ENCODE data around the gene CTBP2.

Gene CTBP2

DNA sequence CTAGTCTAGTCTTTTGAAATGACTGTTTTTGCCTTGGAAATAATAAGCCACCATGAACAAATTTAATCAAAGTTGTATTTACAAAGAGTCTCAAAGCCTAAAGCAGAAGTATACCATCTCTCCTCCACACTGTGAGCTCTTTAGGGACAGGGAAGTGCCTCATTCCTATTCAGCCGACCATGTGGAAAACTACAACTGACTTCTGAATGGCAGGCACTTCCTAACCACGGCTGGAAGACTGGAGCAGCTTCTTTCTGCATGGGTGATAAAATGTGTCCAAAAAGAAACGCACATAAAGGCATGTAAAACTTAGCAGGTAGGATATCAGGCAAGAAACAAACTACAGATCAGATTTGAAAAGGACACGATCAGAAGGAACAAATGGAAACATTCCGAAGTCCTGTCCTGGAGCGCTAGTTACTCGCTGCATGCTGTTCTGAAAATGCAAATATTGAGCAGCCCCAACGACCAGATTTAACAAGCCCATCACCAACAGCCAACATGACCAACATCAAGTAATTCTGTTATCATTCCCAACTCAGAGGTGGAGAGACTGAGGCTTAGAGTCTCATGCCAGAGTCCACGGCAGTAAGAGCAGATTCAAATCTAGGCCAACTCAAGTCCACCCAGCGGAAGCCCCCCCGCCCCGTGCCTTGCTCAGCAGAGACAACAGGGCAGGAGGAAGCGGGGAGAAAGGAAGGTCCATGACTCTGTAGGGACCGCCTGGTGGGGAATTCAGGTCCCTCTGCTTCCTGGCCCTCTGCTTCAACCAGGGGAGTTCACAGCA is 26.5 kb downstream of the CTBP2 start:
- H3K4me1 ChIP-seq (ENCODE audit: low read length) = no peaks in the 10 kb centered on the region
- no peaks in the 10 kb centered on the region for H3K9me2 ChIP-seq (replicated peaks; ENCODE audit: insufficient read depth, low read length)
- H3K27ac ChIP-seq (ENCODE audit: low read length) = no peak overlapping the region
- no peaks in the 10 kb centered on the region for H4K20me1 ChIP-seq (ENCODE audit: insufficient read depth, low read length)
- peaks cover 84% of the 10 kb centered on the region for H3K27me3 ChIP-seq (replicated peaks; ENCODE audit: insufficient read depth, low read length)
- no peaks in the 10 kb centered on the region for H3K79me2 ChIP-seq (ENCODE audit: low read length)
- no peak for DNase-seq
- H3F3A ChIP-seq (ENCODE audit: insufficient read depth, low read length) = no peaks in the 10 kb centered on the region
- no peak overlapping the region for H3K4me2 ChIP-seq (ENCODE audit: low read depth, low read length)
- TF ChIP-seq, protein P1, sequence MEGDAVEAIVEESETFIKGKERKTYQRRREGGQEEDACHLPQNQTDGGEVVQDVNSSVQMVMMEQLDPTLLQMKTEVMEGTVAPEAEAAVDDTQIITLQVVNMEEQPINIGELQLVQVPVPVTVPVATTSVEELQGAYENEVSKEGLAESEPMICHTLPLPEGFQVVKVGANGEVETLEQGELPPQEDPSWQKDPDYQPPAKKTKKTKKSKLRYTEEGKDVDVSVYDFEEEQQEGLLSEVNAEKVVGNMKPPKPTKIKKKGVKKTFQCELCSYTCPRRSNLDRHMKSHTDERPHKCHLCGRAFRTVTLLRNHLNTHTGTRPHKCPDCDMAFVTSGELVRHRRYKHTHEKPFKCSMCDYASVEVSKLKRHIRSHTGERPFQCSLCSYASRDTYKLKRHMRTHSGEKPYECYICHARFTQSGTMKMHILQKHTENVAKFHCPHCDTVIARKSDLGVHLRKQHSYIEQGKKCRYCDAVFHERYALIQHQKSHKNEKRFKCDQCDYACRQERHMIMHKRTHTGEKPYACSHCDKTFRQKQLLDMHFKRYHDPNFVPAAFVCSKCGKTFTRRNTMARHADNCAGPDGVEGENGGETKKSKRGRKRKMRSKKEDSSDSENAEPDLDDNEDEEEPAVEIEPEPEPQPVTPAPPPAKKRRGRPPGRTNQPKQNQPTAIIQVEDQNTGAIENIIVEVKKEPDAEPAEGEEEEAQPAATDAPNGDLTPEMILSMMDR (IDR thresholded peaks at IDR 0.05; ENCODE audit: low read length) = no peak
- TF ChIP-seq EZH2 (optimal IDR thresholded peaks at IDR 0.05; ENCODE audit: low read depth, low read length) = no peak
- TF ChIP-seq EZH2phosphoT487 (IDR thresholded peaks at IDR 0.05; ENCODE audit: low read length) = no peak
- H2AFZ ChIP-seq (ENCODE audit: low read length) = no peak overlapping the region
- no peaks in the 10 kb centered on the region for H3K9me3 ChIP-seq (replicated peaks; ENCODE audit: insufficient read depth, low read length)
- H3K4me3 ChIP-seq (ENCODE audit: low read length) = no peak overlapping the region
- H3K36me3 ChIP-seq (replicated peaks; ENCODE audit: insufficient read depth, low read length) = no peaks in the 10 kb centered on the region
- H3K9ac ChIP-seq (ENCODE audit: low read length) = no peak overlapping the region

DNA sequence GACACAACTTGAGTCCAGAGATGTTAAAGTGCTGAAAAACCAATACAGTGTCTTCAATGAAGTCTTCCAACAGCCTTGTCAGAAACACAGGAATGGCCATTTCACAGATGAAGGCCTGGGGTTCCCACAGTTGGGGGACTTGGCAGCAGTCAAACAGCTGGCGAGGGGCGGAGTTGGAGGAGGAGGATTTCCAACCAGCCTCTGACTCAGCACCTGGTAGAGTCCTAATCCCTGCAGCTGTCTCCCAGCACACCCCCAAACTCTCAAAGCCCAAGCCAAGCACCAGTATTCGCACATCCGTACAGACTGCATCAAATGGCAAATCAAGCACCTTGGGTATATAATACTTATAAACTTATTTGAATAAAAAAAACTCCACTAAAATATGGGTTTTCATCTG is 28.0 kb downstream of the CTBP2 start:
- peaks cover 82% of the 10 kb centered on the region for H3K27me3 ChIP-seq (replicated peaks; ENCODE audit: insufficient read depth, low read length)
- no peaks in the 10 kb centered on the region for H3K9me3 ChIP-seq (replicated peaks; ENCODE audit: insufficient read depth, low read length)
- no peak for DNase-seq
- no peaks in the 10 kb centered on the region for H3K4me1 ChIP-seq (ENCODE audit: low read length)
- no peaks in the 10 kb centered on the region for H3F3A ChIP-seq (ENCODE audit: insufficient read depth, low read length)
- H3K4me3 ChIP-seq (ENCODE audit: low read length) = no peak overlapping the region
- no peak overlapping the region for H3K9ac ChIP-seq (ENCODE audit: low read length)
- H3K36me3 ChIP-seq (replicated peaks; ENCODE audit: insufficient read depth, low read length) = no peaks in the 10 kb centered on the region
- TF ChIP-seq EZH2 (optimal IDR thresholded peaks at IDR 0.05; ENCODE audit: low read depth, low read length) = no peak
- no peak for TF ChIP-seq EZH2phosphoT487 (IDR thresholded peaks at IDR 0.05; ENCODE audit: low read length)
- TF ChIP-seq, protein P1 (IDR thresholded peaks at IDR 0.05; ENCODE audit: low read length) = no peak
- no peak overlapping the region for H3K27ac ChIP-seq (ENCODE audit: low read length)
- H2AFZ ChIP-seq (ENCODE audit: low read length) = no peak overlapping the region
- no peaks in the 10 kb centered on the region for H3K79me2 ChIP-seq (ENCODE audit: low read length)
- H4K20me1 ChIP-seq (ENCODE audit: insufficient read depth, low read length) = no peaks in the 10 kb centered on the region
- H3K9me2 ChIP-seq (replicated peaks; ENCODE audit: insufficient read depth, low read length) = no peaks in the 10 kb centered on the region
- no peak overlapping the region for H3K4me2 ChIP-seq (ENCODE audit: low read depth, low read length)

DNA sequence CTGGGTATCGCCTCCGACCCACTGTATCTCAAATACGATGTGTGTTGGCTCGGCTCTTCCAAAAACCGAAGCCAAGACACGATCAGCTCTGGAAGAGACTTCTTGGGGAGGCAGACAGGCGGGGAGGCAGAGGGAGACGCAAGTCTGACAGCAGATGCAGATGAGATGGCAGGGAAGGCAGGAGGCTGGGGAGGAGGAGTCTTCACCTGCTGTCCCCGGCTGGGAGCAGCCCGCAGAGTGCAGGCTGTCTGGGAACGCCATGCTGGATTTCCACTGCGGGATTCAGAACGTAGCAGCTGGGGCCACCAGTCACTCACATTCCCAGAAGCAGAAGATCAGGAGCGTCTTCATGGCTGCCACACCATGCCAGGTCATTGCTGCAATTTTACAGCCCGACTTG is 29.4 kb downstream of the CTBP2 start:
- H3K9me3 ChIP-seq (replicated peaks; ENCODE audit: insufficient read depth, low read length) = no peaks in the 10 kb centered on the region
- H3K36me3 ChIP-seq (replicated peaks; ENCODE audit: insufficient read depth, low read length) = no peaks in the 10 kb centered on the region
- no peaks in the 10 kb centered on the region for H4K20me1 ChIP-seq (ENCODE audit: insufficient read depth, low read length)
- no peak overlapping the region for H2AFZ ChIP-seq (ENCODE audit: low read length)
- H3F3A ChIP-seq (ENCODE audit: insufficient read depth, low read length) = no peaks in the 10 kb centered on the region
- TF ChIP-seq, protein P1 (IDR thresholded peaks at IDR 0.05; ENCODE audit: low read length) = no peak
- TF ChIP-seq EZH2phosphoT487 (IDR thresholded peaks at IDR 0.05; ENCODE audit: low read length) = no peak
- TF ChIP-seq EZH2 (optimal IDR thresholded peaks at IDR 0.05; ENCODE audit: low read depth, low read length) = no peak
- no peaks in the 10 kb centered on the region for H3K9me2 ChIP-seq (replicated peaks; ENCODE audit: insufficient read depth, low read length)
- no peak overlapping the region for H3K4me3 ChIP-seq (ENCODE audit: low read length)
- no peak overlapping the region for H3K27ac ChIP-seq (ENCODE audit: low read length)
- H3K4me1 ChIP-seq (ENCODE audit: low read length) = no peaks in the 10 kb centered on the region
- H3K9ac ChIP-seq (ENCODE audit: low read length) = no peak overlapping the region
- no peak overlapping the region for H3K4me2 ChIP-seq (ENCODE audit: low read depth, low read length)
- DNase-seq = no peak
- H3K27me3 ChIP-seq (replicated peaks; ENCODE audit: insufficient read depth, low read length) = peaks cover 79% of the 10 kb centered on the region
- H3K79me2 ChIP-seq (ENCODE audit: low read length) = no peaks in the 10 kb centered on the region

All from MM.1S (cell line).